ENCODE measurements around the gene CNTNAP2.

CNTNAP2 gene

GRCh38 chr7:147607157-147607800, 1490.7 kb downstream of the CNTNAP2 start:
- DNase-seq: no peak
- no peak for TF ChIP-seq POLR2A (IDR thresholded peaks at IDR 0.05; ENCODE audit: low read length)
- TF ChIP-seq GATA1 (IDR thresholded peaks at IDR 0.05; ENCODE audit: low read depth, low read length): no peak

DNA sequence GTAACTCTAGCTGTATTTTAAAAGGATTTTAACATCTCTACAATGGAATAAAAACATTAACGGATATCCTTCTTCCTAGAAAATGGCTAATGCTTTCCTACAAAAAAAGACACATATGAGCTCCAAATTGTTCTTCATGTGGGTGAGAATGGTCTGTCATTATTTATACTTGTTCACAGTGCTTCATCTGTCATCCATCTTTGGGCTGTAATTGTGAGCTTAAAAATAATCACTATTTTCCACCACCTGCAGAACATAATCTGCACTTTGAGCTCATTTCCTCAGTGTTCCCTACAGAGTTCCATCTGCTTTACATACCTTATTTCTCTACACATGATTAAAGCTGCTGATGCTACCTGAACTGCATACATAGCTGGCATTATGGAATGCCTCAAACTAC, 1494.8 kb downstream of the CNTNAP2 start:
- TF ChIP-seq GATA1 (IDR thresholded peaks at IDR 0.05; ENCODE audit: low read depth, low read length) (no peak), POLR2A (IDR thresholded peaks at IDR 0.05; ENCODE audit: low read length) (no peak)
- no peak for DNase-seq

- TF ChIP-seq GATA1 (IDR thresholded peaks at IDR 0.05; ENCODE audit: low read depth, low read length) (no peak), POLR2A (IDR thresholded peaks at IDR 0.05; ENCODE audit: low read length) (no peak)
- no peak for DNase-seq
Measured at GRCh38 chr7:147635288-147635687, 1518.7 kb downstream of the CNTNAP2 start.

GRCh38 chr7:147636553-147636952, 1520.0 kb downstream of the CNTNAP2 start:
- TF ChIP-seq POLR2A (IDR thresholded peaks at IDR 0.05; ENCODE audit: low read length) (no peak), GATA1 (IDR thresholded peaks at IDR 0.05; ENCODE audit: low read depth, low read length) (no peak)
- DNase-seq: no peak

DNA sequence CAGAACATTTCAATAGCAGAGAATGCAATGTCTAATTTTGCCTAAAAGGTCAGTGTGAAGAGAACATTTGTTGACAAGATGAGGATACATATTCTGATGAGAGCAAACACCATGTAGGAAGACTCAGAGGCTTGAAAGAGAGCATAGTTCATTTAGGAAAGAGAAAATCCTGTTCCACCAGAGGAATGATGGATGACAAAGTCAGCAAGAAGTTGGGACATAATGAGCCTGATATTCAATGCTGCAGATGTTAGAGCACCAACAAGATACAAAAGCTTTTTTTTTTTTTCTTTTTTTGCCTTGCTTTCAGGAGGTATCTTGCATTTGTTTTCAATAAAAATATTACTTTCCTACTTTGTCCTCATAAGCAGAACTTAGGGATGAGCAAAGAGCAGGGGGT, 1522.0 kb downstream of the CNTNAP2 start:
- no peak for TF ChIP-seq GATA1 (IDR thresholded peaks at IDR 0.05; ENCODE audit: low read depth, low read length)
- TF ChIP-seq POLR2A (IDR thresholded peaks at IDR 0.05; ENCODE audit: low read length): no peak
- DNase-seq: no peak

DNA sequence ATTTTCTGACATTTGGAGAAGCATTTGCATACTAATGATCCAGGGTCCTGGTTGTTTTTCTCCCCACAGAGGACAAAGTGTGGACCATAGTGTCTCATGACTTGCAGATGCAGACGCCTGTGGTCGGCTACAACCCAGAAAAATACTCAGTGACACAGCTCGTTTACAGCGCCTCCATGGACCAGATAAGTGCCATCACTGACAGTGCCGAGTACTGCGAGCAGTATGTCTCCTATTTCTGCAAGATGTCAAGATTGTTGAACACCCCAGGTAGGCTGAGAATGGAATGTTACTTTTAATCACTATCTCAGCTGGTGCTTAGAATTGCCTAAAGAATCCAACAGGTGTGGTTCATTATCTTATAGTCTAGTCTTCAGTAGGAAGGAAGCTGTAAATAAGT, 1522.4 kb downstream of the CNTNAP2 start:
- TF ChIP-seq POLR2A (IDR thresholded peaks at IDR 0.05; ENCODE audit: low read length) (no peak), GATA1 (IDR thresholded peaks at IDR 0.05; ENCODE audit: low read depth, low read length) (no peak)
- DNase-seq: no peak

DNA sequence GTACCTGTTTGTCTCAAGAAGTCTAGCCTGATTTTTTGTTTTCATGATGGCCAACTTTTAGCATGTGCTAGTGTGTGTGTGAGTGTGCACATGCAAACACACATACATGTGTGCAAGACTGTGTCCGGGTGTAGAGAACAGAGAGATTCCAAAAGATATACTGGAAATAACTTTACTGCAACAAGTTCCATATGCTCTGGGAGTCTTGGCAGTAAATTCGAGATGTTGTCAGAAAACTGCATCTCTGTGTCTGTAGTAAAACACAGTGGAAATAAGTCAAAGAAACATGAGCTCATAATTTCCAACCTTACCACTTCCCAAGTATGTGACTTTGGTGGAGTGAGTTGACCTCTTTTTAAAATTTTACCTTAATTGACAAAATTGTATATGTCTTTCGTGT, 1523.2 kb downstream of the CNTNAP2 start:
- no peak for TF ChIP-seq GATA1 (IDR thresholded peaks at IDR 0.05; ENCODE audit: low read depth, low read length)
- no peak for TF ChIP-seq POLR2A (IDR thresholded peaks at IDR 0.05; ENCODE audit: low read length)
- DNase-seq: no peak

DNA sequence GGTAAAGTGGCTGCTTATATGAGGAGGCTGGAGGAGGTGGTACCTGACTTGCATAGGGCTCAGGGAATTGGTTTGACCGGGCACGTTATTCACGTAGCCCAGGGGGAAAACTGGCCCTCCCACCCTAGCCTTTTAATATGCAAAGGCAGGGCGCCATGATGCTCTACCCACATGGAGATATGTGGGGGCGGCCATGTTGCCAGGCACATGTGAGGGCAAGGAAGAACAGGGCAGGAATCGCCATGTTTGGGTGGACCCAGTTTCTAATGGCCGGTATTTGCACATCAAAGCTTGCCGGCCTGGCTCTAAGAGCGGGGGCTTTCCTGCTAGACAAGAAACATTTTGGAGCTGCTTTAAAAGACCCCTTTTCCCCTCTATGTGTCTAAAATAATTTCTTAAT, 1524.2 kb downstream of the CNTNAP2 start:
- no peak for TF ChIP-seq GATA1 (IDR thresholded peaks at IDR 0.05; ENCODE audit: low read depth, low read length)
- no peak for DNase-seq

- no peak for TF ChIP-seq GATA1 (IDR thresholded peaks at IDR 0.05; ENCODE audit: low read depth, low read length)
- TF ChIP-seq POLR2A (IDR thresholded peaks at IDR 0.05; ENCODE audit: low read length): no peak
- DNase-seq: no peak
Measured at GRCh38 chr7:147646568-147646967, 1530.0 kb downstream of the CNTNAP2 start.

DNA sequence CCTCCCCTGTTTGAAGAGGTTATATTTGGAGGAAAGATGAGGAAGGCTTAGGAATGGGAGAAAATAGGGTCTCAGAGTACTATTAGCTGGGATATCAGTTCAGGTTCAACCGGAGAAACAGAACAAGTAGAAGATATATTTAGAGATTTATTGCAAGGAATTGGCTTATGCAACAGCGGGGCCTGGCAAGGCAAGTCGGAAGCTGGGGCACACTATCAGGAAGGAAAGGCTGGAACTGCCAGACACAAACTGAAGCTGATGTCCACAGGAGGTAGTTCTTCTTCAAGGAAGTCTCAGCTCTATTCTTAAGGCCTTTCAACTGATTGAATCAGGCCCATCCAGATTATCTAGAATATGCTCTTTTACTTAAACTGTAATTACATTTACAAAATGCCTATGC, 1534.4 kb downstream of the CNTNAP2 start:
- DNase-seq: no peak
- TF ChIP-seq GATA1 (IDR thresholded peaks at IDR 0.05; ENCODE audit: low read depth, low read length) (no peak), POLR2A (IDR thresholded peaks at IDR 0.05; ENCODE audit: low read length) (no peak)

DNA sequence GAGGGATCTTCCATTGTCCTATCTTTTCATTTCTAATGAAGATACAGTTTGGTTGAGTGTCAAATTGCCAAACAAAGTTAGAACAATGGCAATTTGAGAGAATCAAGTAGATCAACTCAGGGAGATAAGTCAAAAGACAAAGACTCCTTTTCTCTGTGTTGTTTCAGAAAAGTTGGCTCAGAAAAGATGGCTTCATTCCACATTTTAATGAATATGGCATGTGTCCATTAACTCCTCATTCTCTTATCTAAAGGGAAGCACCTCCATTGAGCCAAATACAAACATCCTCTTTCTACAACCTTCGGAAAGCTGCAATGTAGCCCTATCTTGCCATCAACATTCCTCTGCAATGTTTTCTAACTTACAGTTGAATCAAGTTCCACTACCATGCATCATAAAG, 1535.0 kb downstream of the CNTNAP2 start:
- TF ChIP-seq POLR2A (IDR thresholded peaks at IDR 0.05; ENCODE audit: low read length) (no peak), GATA1 (IDR thresholded peaks at IDR 0.05; ENCODE audit: low read depth, low read length) (no peak)
- no peak for DNase-seq

DNA sequence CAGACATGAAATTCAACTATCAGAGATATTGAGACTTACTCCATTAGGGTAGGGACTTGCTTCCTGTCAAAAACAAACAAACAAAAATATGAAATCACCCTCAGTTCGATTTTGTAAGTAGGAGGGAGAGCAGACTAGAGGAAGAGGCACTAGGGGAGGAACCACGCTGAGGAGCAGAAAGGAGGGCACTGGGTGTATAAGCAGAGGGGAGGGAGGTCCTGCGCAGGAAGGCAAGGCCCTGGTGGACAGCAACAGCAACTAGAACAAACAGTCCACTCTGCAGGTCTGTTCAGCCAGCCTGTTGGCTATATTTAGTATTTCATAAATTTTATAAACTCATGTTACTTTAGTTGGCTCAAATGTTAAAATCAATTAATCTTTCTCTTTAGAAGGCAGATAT, 1536.9 kb downstream of the CNTNAP2 start:
- TF ChIP-seq GATA1 (IDR thresholded peaks at IDR 0.05; ENCODE audit: low read depth, low read length) (no peak), POLR2A (IDR thresholded peaks at IDR 0.05; ENCODE audit: low read length) (no peak)
- no peak for DNase-seq

- TF ChIP-seq POLR2A (IDR thresholded peaks at IDR 0.05; ENCODE audit: low read length): no peak
- no peak for TF ChIP-seq GATA1 (IDR thresholded peaks at IDR 0.05; ENCODE audit: low read depth, low read length)
- DNase-seq: no peak
Measured at GRCh38 chr7:147658392-147658967, 1541.9 kb downstream of the CNTNAP2 start.

DNA sequence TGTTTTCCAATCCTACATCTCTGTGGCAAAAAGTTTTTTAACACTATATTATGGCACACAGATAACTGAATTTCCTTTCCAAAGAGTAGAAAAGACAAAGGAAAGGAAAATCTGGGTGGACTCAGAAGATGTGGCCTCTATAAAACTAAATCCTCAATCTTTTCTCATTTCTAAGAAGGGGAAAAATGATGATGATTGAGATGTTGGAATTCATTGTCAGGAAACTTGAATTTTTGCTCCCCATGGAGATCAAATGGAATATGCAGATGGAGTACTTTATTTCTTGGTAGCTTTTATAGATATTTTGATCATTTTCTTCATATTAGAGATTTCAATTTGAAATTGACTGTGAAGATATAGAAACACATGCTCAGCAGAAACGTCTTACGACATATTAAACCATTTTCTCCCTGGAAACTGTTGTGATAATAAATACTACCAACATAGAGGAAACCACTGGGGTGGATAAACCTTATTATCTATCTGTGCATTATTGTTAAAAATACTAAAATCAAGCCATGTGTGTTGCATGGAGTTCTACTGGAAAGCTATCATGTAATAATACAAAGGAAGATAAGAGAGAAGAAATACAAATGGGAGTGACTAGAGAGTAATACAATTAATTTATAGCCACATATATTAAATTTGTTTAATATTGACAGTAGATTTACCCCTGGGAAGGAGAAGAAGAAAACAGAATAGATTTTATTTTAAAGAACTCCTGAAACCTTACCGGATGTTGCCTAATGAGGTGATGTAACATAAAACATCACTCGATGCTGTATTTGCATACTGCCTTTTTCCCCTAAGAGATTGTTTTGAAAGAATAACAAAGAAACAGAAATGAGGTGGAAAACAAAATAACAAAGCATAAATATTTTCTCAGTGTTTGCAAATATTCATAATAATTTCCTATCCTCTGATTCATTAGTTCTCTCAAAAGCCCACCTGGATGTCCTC, 1542.7 kb downstream of the CNTNAP2 start:
- DNase-seq: no peak
- TF ChIP-seq POLR2A (IDR thresholded peaks at IDR 0.05; ENCODE audit: low read length) (no peak), GATA1 (IDR thresholded peaks at IDR 0.05; ENCODE audit: low read depth, low read length) (no peak)
